ENCODE data around the gene RBM18. TPM values are rescaled to one million over a fixed set of nuclear protein-coding genes. Genes with fewer than 3 reads are reported as not detected.

RBM18 gene
- total RNA-seq, 1 donor from 2014 or later: 24.0 TPM

- intact Hi-C loops (cut with micrococcal nuclease): loop anchor here (10.0 kb wide), 1 partner anchor 643 kb away; the partner anchor contains the start of gene RC3H2
Measured at GRCh38 chr9:122261469-122261881, 3.2 kb downstream of the RBM18 start.

- intact Hi-C loops (cut with micrococcal nuclease): no loop called here
Measured at GRCh38 chr9:122258886-122259415, 5.7 kb downstream of the RBM18 start.

GRCh38 chr9:122256206-122256605 lies 8.4 kb downstream of the RBM18 start:
- intact Hi-C loops (cut with micrococcal nuclease): no loop called here

- intact Hi-C loops (cut with micrococcal nuclease): no loop called here
Measured at GRCh38 chr9:122254761-122255160, 9.9 kb downstream of the RBM18 start.

- intact Hi-C loops (cut with micrococcal nuclease): no loop called here
Measured at GRCh38 chr9:122252796-122253195, 11.8 kb downstream of the RBM18 start.

- intact Hi-C loops (cut with micrococcal nuclease): no loop called here
Measured at GRCh38 chr9:122251351-122251750, 13.3 kb downstream of the RBM18 start.

- intact Hi-C loops (cut with micrococcal nuclease): no loop called here
Measured at GRCh38 chr9:122248448-122248865, 16.2 kb downstream of the RBM18 start.

GRCh38 chr9:122246666-122247065 lies 18.0 kb downstream of the RBM18 start:
- intact Hi-C loops (cut with micrococcal nuclease): no loop called here

GRCh38 chr9:122244349-122244748 lies 20.3 kb downstream of the RBM18 start:
- intact Hi-C loops (cut with micrococcal nuclease): no loop called here

GRCh38 chr9:122239722-122240121 lies 24.9 kb downstream of the RBM18 start:
- intact Hi-C loops (cut with micrococcal nuclease): no loop called here

- intact Hi-C loops (cut with micrococcal nuclease): no loop called here
Measured at GRCh38 chr9:122236681-122237080, 28.0 kb downstream of the RBM18 start.

- intact Hi-C loops (cut with micrococcal nuclease): no loop called here
Measured at GRCh38 chr9:122234022-122234748, 30.5 kb downstream of the RBM18 start.

- intact Hi-C loops (cut with micrococcal nuclease): no loop called here
Measured at GRCh38 chr9:122232796-122233306, 31.8 kb downstream of the RBM18 start.

GRCh38 chr9:122229485-122229837 lies 35.2 kb downstream of the RBM18 start:
- intact Hi-C loops (cut with micrococcal nuclease): no loop called here

GRCh38 chr9:122228568-122229484 lies 35.8 kb downstream of the RBM18 start, which contains the start of gene LHX6:
Gene LHX6, minus strand, starts transcription at chr9:122228957. Its CDS starts 217 bp downstream, at chr9:122228740.
- intact Hi-C loops (cut with micrococcal nuclease): no loop called here

- intact Hi-C loops (cut with micrococcal nuclease): no loop called here
Measured at GRCh38 chr9:122228191-122228567, 36.5 kb downstream of the RBM18 start.

- intact Hi-C loops (cut with micrococcal nuclease): no loop called here
Measured at GRCh38 chr9:122227575-122227900, 37.1 kb downstream of the RBM18 start.

- intact Hi-C loops (cut with micrococcal nuclease): no loop called here
Measured at GRCh38 chr9:122226758-122227574, 37.7 kb downstream of the RBM18 start.

- intact Hi-C loops (cut with micrococcal nuclease): no loop called here
Measured at GRCh38 chr9:122226142-122226757, 38.4 kb downstream of the RBM18 start.

- intact Hi-C loops (cut with micrococcal nuclease): no loop called here
Measured at GRCh38 chr9:122225312-122226141, 39.1 kb downstream of the RBM18 start.
